PC-3 (cell line): Measurements from ENCODE around the gene MAPKAP1.

ENCODE experiments used
- EZH2 ChIP-seq: fragments of 300-600 bp; sonication (generic); IDR thresholded peaks from one replicate; pipeline ENCODE4 v1.6.1; 2017; ENCODE audit warnings: antibody characterized with exemption, mild to moderate bottlenecking, low read length; ENCODE audit not compliant: unreplicated experiment
- EZH2phosphoT487 ChIP-seq: fragments of 300-600 bp; sonication (generic); IDR thresholded peaks from 2 replicates; pipeline ENCODE4 v1.6.1; 2018; ENCODE audit warnings: mild to moderate bottlenecking, antibody characterized with exemption, low read length, borderline replicate concordance
- TF ChIP-seq, protein P1 (sequence below): fragments of 300-600 bp; sonication (generic); conservative IDR thresholded peaks from 2 replicates; pipeline ENCODE4 v1.5.1; 2017; ENCODE audit warnings: antibody characterized with exemption, low read depth, mild to moderate bottlenecking, low read length

DNA sequence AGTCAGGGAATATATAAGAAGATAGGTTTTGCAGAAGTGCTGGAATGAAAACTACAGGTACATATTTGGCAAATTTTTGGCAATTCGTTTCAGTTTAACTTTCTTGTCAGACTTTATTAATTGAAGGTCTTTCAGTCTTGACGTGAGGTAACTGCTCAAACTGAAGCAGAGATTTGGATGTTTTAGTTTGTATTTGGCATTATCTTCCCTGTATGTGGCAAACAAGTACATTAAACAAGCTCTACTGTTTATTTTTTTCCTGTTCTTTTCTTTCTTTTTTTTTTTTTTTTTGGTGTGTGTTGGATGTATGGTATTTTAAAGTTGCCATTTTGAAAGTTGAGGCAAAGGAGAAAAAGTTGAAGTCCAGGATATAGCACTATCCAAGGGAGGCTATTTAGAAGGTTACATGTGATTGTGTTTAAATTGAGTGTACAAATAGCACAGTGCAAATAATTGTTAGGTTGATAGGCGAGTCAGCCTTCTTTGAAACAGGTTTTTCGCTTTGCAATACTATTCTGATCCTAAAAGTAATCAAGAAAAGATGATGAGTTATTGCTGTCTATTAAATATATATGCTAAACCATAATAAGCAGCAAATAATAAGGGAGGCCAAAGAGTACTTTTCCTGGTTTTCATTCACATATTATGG, 42.4 kb upstream of the MAPKAP1 start:
- TF ChIP-seq, protein P1, sequence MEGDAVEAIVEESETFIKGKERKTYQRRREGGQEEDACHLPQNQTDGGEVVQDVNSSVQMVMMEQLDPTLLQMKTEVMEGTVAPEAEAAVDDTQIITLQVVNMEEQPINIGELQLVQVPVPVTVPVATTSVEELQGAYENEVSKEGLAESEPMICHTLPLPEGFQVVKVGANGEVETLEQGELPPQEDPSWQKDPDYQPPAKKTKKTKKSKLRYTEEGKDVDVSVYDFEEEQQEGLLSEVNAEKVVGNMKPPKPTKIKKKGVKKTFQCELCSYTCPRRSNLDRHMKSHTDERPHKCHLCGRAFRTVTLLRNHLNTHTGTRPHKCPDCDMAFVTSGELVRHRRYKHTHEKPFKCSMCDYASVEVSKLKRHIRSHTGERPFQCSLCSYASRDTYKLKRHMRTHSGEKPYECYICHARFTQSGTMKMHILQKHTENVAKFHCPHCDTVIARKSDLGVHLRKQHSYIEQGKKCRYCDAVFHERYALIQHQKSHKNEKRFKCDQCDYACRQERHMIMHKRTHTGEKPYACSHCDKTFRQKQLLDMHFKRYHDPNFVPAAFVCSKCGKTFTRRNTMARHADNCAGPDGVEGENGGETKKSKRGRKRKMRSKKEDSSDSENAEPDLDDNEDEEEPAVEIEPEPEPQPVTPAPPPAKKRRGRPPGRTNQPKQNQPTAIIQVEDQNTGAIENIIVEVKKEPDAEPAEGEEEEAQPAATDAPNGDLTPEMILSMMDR = no peak
- TF ChIP-seq EZH2phosphoT487 (no peak), EZH2 (no peak)
